CD4-positive, alpha-beta T cell treated with Interleukin-4 for 1 hour (primary cell): ENCODE results near the gene TMEM51.
"Not testable (repeated sequence)": the region's sequence is repeated elsewhere in the genome, so short reads cannot be mapped to it uniquely, and the experiment has no call there.

Experiments used
- DNase-seq, 2 donors: peaks; one replicate each; pipeline ENCODE4 v3.0.0-alpha.2; 2020 to 2022

The TMEM51 gene

GRCh38 chr1:15155888-15156741, 2.6 kb downstream of the TMEM51 start:
- no peak for DNase-seq

GRCh38 chr1:15156807-15157380, 3.3 kb downstream of the TMEM51 start:
- DNase-seq: no peak

GRCh38 chr1:15157524-15158399, 4.2 kb downstream of the TMEM51 start:
- no peak for DNase-seq

- DNase-seq: no peak
Measured at GRCh38 chr1:15158506-15159165, 5.1 kb downstream of the TMEM51 start.

- no peak for DNase-seq
Measured at GRCh38 chr1:15159166-15159555, 5.6 kb downstream of the TMEM51 start.

- DNase-seq: no peak
Measured at GRCh38 chr1:15160626-15161025, 7.1 kb downstream of the TMEM51 start.

- no peak for DNase-seq
Measured at GRCh38 chr1:15167386-15167785, 13.8 kb downstream of the TMEM51 start.

- DNase-seq: peak in 1 of 2 donors; percentile 15
Measured at GRCh38 chr1:15168479-15168878, 14.9 kb downstream of the TMEM51 start.

- DNase-seq: no peak
Measured at GRCh38 chr1:15170071-15170470, 16.5 kb downstream of the TMEM51 start.

- DNase-seq: no peak
Measured at GRCh38 chr1:15171271-15171908, 17.8 kb downstream of the TMEM51 start.

- DNase-seq: no peak
Measured at GRCh38 chr1:15172405-15173259, 19.1 kb downstream of the TMEM51 start.

GRCh38 chr1:15173863-15174614, 20.5 kb downstream of the TMEM51 start:
- DNase-seq: no peak

- no peak for DNase-seq
Measured at GRCh38 chr1:15174615-15174983, 21.1 kb downstream of the TMEM51 start.

- not testable (repeated sequence) for DNase-seq
Measured at GRCh38 chr1:15175324-15176094, 22.0 kb downstream of the TMEM51 start.

GRCh38 chr1:15176120-15176519, 22.6 kb downstream of the TMEM51 start:
- DNase-seq: no peak

GRCh38 chr1:15176898-15177665, 23.5 kb downstream of the TMEM51 start:
- no peak for DNase-seq

GRCh38 chr1:15177710-15178166, 24.2 kb downstream of the TMEM51 start:
- peak in 1 of 2 donors; percentile 14 for DNase-seq

GRCh38 chr1:15178571-15179484, 25.3 kb downstream of the TMEM51 start:
- no peak for DNase-seq
